Measurements from ENCODE around the gene TUBA8.
A peak's percentile ranks its signal among the peaks of the same experiment; 100 is the strongest.

Gene TUBA8

DNA sequence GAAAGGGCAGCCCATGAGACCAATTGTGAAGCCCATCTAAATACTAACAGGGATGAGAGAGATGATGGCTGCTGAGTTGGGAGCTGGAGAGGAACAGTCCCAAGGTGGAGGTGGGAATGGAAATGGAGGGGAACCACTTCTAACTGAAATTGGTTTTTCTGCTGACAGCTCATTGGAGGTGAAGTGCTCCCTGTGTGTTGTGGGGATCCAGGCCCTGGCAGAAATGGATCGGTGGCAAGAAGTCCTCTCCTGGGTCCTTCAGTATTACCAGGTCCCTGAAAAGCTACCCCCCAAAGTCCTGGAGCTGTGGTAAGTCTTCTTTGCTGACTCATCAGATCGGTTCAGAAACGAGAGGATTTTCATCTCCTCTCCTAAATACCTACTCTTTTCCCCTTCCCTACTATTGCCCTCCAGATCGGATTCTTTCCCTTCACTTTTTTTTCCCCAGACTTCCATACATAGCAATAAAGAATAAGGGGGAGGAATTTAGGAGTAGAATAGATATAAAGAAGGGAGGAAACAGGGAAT lies 30.8 kb upstream of the TUBA8 start:
- no peak for DNase-seq (ENCODE audit: low spot score)
- no peak for ATAC-seq (ENCODE audit: low read depth)

DNA sequence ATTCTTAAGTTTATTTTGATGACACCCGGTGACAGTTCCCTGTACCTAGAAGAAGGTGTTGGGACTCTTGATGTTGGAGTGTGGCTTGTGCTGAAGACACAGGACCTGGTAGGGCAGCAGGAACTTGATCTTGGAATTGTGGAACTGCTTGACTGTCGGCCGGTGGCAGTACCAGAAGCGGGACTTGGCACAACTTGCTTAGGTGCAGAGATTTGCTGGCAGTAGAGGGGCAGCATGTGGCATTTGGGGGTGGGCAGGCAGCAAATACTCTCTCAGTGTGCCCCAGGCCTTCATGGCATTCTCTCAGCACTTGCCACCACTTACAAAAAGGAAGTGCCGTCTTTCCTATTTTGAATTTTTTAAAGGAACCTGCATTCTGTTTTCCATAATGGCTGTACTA lies 29.2 kb upstream of the TUBA8 start:
- no peaks in the 10 kb centered on the region for H3K9me3 ChIP-seq (ENCODE audit: severe bottlenecking)
- no peak overlapping the region for H3K4me3 ChIP-seq (ENCODE audit: severe bottlenecking)
- no peaks in the 10 kb centered on the region for H3K27me3 ChIP-seq (ENCODE audit: insufficient read depth, poor library complexity, severe bottlenecking)
- no peak for DNase-seq (ENCODE audit: low spot score)
- peaks cover 72% of the 10 kb centered on the region for H3K36me3 ChIP-seq (ENCODE audit: low read depth)
- TF ChIP-seq, protein P1, sequence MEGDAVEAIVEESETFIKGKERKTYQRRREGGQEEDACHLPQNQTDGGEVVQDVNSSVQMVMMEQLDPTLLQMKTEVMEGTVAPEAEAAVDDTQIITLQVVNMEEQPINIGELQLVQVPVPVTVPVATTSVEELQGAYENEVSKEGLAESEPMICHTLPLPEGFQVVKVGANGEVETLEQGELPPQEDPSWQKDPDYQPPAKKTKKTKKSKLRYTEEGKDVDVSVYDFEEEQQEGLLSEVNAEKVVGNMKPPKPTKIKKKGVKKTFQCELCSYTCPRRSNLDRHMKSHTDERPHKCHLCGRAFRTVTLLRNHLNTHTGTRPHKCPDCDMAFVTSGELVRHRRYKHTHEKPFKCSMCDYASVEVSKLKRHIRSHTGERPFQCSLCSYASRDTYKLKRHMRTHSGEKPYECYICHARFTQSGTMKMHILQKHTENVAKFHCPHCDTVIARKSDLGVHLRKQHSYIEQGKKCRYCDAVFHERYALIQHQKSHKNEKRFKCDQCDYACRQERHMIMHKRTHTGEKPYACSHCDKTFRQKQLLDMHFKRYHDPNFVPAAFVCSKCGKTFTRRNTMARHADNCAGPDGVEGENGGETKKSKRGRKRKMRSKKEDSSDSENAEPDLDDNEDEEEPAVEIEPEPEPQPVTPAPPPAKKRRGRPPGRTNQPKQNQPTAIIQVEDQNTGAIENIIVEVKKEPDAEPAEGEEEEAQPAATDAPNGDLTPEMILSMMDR (IDR thresholded peaks at IDR 0.05; ENCODE audit: poor library complexity, severe bottlenecking): no peak
- H3K4me1 ChIP-seq (ENCODE audit: insufficient read depth, poor library complexity, severe bottlenecking): peaks cover 10% of the 10 kb centered on the region
- ATAC-seq (ENCODE audit: low read depth): no peak
- H3K27ac ChIP-seq (ENCODE audit: poor library complexity, severe bottlenecking): no peak overlapping the region

More for the DNA sequence above, 30.8 kb upstream of the TUBA8 start:
- TF ChIP-seq, protein P1 (IDR thresholded peaks at IDR 0.05; ENCODE audit: poor library complexity, severe bottlenecking): no peak
- H3K9me3 ChIP-seq (ENCODE audit: severe bottlenecking): no peaks in the 10 kb centered on the region
- no peaks in the 10 kb centered on the region for H3K27me3 ChIP-seq (ENCODE audit: insufficient read depth, poor library complexity, severe bottlenecking)
- no peak overlapping the region for H3K4me3 ChIP-seq (ENCODE audit: severe bottlenecking)
- no peak overlapping the region for H3K27ac ChIP-seq (ENCODE audit: poor library complexity, severe bottlenecking)
- H3K36me3 ChIP-seq (ENCODE audit: low read depth): peaks cover 56% of the 10 kb centered on the region
- peaks cover 13% of the 10 kb centered on the region for H3K4me1 ChIP-seq (ENCODE audit: insufficient read depth, poor library complexity, severe bottlenecking)

DNA sequence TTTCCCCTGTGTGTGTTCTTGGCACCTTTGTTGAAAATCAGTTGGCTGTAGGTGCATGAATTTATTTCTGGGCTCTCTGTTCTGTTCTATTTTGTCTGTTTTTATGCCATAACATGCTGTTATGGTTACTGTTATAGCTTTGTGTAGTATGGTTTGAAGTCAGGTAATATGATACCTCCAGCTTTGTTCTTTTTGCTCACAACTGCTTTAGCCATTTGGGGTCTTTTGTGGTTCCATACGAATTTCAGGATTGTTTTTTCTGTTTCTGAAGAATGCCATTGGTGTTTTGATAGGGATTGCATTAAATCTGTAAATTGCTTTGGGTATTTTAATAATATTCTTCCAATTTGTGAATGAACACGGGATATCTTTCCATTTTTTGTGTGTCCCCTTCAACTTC lies 28.1 kb upstream of the TUBA8 start:
- Histone ChIP-seq H3K27me3 (ENCODE audit: insufficient read depth, poor library complexity, severe bottlenecking) (no peaks in the 10 kb centered on the region), H3K9me3 (ENCODE audit: severe bottlenecking) (no peaks in the 10 kb centered on the region), H3K4me3 (ENCODE audit: severe bottlenecking) (no peak overlapping the region), H3K36me3 (ENCODE audit: low read depth) (peaks cover 83% of the 10 kb centered on the region), H3K4me1 (ENCODE audit: insufficient read depth, poor library complexity, severe bottlenecking) (peaks cover 5% of the 10 kb centered on the region), H3K27ac (ENCODE audit: poor library complexity, severe bottlenecking) (no peak overlapping the region)
- TF ChIP-seq, protein P1 (IDR thresholded peaks at IDR 0.05; ENCODE audit: poor library complexity, severe bottlenecking): no peak
- no peak for ATAC-seq (ENCODE audit: low read depth)
- no peak for DNase-seq (ENCODE audit: low spot score)

DNA sequence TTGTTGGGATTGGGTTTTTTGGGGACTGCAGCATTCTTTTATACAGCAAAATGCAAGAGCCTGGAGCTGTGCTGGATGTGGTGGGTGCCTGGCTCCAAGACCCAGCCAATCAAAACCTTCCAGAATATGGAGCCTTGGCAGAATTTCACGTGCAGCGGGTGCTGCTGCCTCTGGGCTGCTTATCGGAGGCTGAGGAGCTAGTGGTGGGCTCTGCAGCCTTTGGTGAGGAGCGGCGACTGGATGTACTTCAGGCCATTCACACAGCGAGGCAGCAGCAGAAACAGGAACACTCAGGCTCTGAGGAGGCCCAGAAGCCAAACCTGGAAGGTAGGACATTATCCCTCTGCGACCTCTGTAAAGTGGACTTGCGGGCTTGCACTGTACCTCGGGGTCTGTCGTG lies 27.2 kb upstream of the TUBA8 start:
- DNase-seq (ENCODE audit: low spot score) (no peak), ATAC-seq (ENCODE audit: low read depth) (no peak)
- peaks cover 5% of the 10 kb centered on the region for H3K4me1 ChIP-seq (ENCODE audit: insufficient read depth, poor library complexity, severe bottlenecking)
- TF ChIP-seq, protein P1 (IDR thresholded peaks at IDR 0.05; ENCODE audit: poor library complexity, severe bottlenecking): no peak
- H3K36me3 ChIP-seq (ENCODE audit: low read depth): peaks cover 92% of the 10 kb centered on the region
- H3K27ac ChIP-seq (ENCODE audit: poor library complexity, severe bottlenecking): no peak overlapping the region
- no peak overlapping the region for H3K4me3 ChIP-seq (ENCODE audit: severe bottlenecking)
- H3K9me3 ChIP-seq (ENCODE audit: severe bottlenecking): no peaks in the 10 kb centered on the region
- H3K27me3 ChIP-seq (ENCODE audit: insufficient read depth, poor library complexity, severe bottlenecking): no peaks in the 10 kb centered on the region

DNA sequence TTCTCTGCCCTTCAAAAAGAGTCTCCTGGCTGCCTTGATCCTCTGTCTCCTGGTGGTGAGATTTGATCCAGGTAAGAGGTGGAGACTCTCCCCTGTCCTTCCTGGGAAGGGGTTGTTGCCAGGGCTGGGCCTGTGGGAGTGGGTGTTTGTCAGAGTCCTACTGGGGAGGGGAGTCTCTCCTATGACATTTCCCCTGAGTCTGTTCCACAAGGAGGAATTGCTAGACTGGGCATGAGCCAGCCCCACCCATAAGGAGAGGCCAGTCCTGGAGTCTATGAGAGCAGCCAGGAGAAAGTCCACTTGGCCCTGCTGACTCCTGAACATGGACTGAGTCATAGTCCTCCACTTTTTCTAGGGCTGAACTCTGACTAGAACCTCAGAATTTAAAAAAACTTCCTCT lies 25.4 kb upstream of the TUBA8 start:
- ATAC-seq (ENCODE audit: low read depth) (0 out of 3 replicates have a peak, but pooled peaks have one; percentile 29), DNase-seq (ENCODE audit: low spot score) (no peak)
- Histone ChIP-seq H3K27me3 (ENCODE audit: insufficient read depth, poor library complexity, severe bottlenecking) (no peaks in the 10 kb centered on the region), H3K4me3 (ENCODE audit: severe bottlenecking) (no peak overlapping the region), H3K4me1 (ENCODE audit: insufficient read depth, poor library complexity, severe bottlenecking) (no peaks in the 10 kb centered on the region), H3K27ac (ENCODE audit: poor library complexity, severe bottlenecking) (no peak overlapping the region), H3K9me3 (ENCODE audit: severe bottlenecking) (no peaks in the 10 kb centered on the region), H3K36me3 (ENCODE audit: low read depth) (peaks cover 92% of the 10 kb centered on the region)
- TF ChIP-seq, protein P1 (IDR thresholded peaks at IDR 0.05; ENCODE audit: poor library complexity, severe bottlenecking): no peak

Measured in RWPE2 (cell line).